ENCODE results near the gene MRGPRF. TPM values are rescaled to one million over a fixed set of nuclear protein-coding genes. Genes with fewer than 3 reads are reported as not detected.
A peak's percentile ranks its signal among the peaks of the same experiment; 100 is the strongest.

The MRGPRF gene
- total RNA-seq, 1 donor from 2014 or later: 0.17 TPM

GRCh38 chr11:69022260-69022659 lies 9.2 kb upstream of the MRGPRF start:
- no peak for DNase-seq

- DNase-seq: no peak
Observed at GRCh38 chr11:69018924-69019323, 5.9 kb upstream of the MRGPRF start.

DNA sequence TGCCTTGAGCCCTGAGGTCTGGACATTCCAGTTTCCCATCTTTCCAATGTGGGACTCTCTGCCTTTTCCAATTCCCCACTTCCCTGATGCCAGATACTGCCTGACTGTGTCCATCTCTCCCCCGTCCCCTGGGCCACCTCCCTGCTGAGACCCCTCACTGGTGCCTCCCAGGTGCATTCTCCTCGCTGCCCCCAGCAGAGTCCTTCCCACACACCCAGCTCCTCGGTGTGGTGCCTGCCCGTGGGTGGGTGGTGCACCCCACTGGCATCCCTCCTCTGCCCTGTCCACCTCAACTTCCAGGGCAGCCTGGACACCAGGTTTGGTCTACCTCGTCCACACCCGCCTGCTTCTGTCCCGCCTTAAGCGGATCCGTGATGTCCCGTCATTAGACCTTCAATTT lies 4.9 kb upstream of the MRGPRF start:
- no peak for DNase-seq

DNA sequence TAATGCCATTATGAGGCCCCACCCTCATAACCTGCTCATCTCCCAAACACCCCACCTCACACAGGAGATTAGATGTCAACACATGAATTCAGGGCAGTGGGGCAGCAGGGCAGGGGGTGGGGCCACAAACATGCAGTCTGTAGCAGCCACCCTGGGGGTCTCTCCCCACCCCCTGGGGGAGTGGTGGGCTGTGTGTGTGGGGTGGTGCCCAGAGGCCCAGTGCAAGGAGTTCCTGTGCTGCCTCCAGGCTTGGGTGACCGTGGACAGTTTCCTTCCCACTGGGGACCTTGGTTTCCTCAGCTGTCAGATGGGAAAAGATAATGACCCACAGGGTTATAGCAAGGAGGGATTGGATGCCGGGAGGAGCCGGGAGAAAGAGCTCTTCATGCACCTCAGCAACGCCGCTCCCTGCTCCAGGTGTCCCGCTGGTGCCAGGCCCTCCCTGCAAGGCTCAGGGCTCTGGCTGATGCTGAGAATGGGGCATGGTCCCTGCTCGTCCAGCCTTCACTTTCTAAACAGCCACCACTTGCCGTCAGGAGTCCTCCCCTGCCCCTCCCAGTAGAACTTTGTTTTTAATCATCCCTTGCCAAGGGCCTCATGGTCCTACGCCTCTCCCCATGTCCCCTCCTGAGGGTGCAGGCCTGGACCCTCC lies 2.0 kb upstream of the MRGPRF start:
- no peak for DNase-seq

DNA sequence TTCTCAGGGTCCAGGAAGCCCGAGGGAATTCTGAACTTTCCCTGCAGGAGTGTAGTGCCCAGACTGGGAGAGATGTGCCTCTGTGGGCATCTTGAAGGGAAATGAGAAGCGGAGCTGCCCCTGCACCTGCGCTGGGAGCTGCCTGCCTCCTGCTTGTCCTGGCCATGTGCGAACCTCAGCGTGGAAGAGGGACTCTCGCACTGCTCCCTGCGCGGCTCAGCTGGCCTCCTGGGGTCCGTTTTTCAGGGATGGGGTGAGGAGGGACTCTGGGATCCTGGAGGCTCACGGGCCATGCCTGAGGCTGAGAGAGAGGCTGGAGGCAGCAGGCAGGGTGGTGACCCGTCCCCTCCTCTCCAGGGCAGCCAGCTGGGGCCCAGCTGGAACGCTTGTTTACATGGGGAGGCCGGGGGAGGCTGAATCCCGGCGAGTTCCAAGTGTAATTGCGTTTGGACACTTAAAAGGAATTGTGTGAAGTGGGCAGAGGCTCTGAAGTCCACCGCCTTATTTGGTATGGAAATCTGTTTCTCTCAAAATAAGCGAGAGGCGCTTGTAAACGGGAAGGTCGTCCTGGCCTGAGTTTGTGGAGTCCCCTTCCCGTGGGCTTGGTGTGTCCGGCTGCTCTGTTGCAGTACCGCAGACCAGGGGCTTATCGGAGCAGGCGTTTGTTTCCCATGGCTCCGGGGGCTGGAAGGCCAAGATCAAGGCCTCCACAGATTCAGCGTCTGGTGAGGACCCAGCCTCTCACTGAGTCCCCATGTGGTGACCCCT lies 1.2 kb upstream of the MRGPRF start:
- no peak for DNase-seq

GRCh38 chr11:69012092-69013008 lies 696 bp downstream of the MRGPRF start:
- DNase-seq: no peak

DNA sequence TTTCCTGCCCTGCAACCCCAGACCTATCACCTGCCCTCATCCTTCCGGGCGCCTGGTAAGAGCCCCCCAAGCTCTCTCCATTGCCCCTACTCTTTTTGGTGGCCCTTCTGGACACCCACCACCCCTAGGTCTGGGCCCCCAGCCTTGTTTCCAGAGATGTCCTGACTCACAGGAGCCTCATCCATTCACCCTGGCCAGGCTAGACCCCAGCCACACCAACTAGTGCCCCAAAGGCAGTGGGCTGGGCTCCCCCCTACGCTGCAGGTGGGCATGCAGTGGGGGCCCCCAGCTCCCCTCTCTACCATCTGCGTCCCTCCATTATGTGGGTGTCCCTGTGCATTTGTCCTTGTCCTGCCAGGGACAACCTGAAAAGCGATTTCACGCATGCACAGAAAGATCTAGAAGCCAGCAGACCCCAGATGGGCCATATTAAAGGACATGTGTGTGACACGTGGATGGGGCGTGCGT lies 1.4 kb downstream of the MRGPRF start:
- DNase-seq: no peak

GRCh38 chr11:69010964-69011623 lies 2.0 kb downstream of the MRGPRF start:
- DNase-seq: no peak

- no peak for DNase-seq
Observed at GRCh38 chr11:69010361-69010891, 2.6 kb downstream of the MRGPRF start.

DNA sequence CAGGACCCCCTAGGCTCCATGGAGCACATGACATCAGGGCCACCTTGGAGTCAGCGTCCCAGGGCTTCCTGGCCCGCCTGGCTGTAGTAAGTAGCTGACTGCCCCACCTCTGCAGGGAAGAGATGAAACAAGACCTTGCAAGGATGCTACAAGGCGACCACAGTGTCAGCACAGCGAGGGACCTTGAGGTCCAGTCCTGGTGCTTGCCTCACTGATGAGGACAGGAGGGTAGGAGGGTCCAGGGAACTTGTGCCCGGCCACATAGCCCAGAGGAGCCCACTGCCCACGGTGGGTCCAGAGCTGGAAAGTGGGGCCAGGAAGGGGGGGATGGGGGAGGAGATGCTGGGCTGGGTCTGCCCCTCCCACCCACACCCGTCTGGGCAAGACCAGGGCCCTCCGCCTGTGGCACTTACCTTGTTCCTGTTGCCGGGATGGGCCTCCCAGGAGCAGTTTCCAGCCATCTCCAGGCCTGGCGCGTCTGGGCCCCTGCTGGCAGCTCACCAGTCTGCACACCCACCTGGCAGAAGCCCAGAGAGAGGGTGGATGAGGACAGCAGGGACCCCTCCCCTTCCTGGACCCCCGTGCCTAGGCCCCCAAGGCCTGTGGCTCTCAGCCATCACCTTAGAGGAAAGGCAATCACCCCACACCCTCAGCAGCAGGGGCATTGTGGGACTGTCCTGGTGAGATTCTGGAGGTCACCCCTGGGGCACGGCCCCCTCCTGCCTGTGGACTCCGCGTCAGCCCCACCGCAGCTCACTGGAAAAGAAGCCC lies 3.4 kb downstream of the MRGPRF start:
- no peak for DNase-seq

- DNase-seq: peak; percentile 42
Observed at GRCh38 chr11:69008737-69009440, 4.2 kb downstream of the MRGPRF start.

DNA sequence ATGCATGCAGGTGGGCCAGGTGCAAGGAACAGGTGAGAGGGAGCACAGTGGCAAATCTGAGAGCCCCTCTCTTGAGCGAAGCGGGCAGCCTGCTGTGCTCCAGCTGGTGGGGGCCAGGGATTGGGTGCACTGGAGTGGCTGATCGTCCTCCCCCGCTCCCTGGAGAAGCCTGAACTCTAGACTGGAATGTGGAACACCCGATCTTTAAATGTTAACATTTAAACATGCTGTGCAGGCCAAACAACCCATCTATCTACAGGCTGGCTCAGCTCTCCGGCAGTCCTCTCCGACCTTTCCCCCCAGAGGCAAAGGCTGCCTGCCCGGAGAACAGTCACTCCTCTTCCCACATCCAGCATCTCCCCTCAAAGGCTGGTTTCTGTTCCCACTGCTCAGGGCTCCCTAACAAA lies 5.1 kb downstream of the MRGPRF start:
- DNase-seq: no peak

DNA sequence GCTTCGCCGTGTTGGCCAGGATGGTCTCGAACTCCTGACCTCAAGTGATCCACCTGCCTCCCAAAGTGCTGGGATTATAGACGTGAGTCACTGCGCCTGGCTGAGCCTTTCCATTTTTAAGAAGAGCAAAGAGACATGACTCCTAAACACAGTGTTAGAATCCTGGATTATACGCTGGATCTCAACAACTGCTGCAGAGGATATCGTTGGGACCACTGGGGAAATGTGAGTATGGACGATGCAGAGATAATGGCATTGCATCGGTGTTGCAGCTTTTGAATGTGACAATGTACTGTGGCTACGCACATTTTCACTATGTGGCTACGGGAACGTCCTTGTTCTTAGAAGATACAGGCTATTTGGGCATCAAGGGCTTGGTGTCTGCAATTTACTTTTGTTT lies 6.2 kb downstream of the MRGPRF start:
- no peak for DNase-seq

- DNase-seq: no peak
Observed at GRCh38 chr11:69005631-69006368, 7.2 kb downstream of the MRGPRF start.

DNA sequence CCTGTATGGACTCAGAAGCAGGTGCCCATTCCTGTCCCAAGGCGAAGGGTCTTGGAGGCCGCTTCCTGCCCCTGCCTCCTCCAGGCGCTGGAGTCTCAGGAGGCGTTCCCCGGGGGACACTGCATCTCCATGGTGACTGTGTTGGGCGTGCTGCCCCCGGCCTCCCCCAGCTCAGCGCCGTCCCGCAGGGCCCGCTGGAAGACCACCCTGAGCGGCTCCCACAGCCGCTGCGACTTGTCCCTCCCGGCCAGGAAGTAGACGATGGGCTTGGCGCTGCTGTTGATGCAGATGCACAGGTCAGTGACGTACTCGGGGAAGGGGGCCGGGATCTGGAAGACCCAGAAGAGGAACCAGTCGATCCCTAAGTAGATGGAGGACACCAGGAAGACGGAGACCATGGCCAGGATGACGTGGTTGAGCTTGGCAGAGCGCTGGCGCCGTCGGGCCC lies 7.8 kb downstream of the MRGPRF start:
- no peak for DNase-seq

DNA sequence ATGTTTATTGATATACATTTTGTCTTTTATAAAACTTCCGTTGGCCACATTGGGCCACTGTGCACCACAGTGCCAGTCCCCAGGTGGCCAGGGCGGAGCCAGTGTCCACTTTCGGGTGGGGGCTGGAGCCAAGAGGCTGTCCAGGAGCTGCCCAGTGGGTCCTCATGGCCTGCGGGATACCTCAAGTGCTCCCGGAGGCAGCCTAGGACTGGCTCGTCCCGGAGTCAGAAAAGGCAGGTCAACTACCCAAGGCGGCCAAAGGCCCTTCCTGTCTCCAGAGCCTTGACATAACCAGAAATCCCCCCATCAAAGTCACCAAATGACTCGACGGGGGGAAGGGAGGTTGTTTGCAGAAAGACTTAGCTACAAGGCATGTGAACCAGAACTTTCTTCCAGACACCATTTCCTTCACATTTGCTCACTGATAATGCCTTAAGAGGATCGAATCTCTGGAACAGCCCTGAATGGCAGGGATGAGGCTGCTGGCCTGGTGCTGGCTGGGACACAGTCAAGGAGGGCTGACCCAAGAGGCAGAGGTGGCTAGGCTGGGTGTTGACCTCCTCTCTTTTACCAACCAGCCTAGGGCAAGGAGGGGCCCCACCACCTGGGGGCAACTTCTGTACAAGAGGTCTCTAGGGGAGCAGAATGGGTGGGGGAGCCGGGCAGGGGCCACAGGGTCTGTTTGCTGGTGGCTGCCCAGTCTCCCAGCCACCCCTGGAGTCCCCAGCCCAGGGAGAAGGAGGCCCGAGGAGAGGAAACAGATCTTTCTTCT lies 8.4 kb downstream of the MRGPRF start:
- no peak for DNase-seq

DNA sequence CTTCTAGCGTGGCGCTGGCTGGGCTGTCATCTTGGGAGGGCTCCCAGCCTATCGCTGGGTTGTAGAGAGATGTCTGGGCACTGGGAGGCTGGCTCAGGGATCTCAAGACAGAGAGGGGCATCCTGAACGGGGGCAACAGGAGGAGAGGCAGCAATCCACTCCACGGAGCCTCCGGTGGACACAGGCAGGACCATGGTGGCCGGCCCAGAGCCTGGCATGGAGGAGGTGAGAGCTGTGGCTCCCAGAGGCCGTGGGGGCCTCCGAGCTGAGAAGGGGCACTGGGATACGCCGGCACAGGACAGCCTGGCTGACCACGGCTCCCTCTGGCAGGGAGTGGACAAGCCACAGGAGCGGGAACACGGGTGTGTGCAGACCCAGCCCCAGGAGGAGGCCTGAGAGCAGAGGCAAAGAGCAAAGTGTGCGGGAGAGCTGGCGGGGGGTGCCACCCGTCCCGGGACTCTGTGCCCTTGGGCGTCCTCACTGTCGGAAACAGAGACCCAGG lies 9.1 kb downstream of the MRGPRF start:
- no peak for DNase-seq

DNA sequence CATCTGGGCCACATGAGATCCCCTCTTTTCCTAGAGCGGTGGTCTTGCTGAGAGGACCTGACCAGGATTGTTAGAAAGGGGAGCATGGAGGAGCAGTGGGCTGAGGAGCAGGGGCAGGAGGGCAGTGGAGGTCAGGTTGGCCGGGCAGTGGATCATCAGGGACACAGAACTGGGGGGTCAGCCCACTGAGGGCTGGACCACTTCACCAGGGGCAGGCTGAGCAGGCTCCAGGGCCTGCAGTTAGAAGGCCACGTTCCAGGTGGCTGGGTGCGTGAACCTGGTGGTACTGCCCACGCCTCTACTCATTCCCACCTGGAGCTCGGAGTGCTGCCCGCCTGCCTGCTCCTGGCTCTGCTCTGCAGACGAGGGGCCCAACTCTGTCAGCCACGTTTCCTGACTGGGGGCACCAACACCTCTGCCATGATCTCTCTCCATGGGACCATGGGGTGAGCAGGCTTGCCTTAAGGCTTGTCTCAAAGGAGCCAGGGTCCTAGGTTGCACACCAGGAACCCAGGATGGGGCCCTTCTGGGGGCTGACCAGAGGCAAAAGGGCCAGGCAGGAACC lies 9.7 kb downstream of the MRGPRF start:
- no peak for DNase-seq
